ENCODE data around the gene IL17REL.

DNA sequence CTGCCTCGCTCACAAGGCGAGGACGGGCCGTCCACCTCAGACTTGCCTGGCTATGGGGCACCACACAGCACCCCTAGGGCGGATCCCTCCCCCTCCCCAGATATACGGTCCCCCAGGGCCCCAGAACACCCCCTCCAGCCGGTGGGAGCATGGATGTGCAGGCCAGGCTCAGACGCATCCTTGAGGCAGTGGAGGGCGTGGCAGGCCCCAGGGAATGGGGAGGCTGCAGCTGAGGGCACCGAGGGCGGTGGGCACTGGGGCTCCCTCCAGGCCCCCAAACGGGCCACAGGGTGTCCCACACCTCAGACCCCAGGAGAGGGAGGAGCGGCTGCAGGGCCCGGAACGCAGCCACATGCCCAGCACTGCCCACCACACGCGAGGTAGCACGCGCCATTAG is 33.5 kb upstream of the IL17REL start:
- TF ChIP-seq, protein P1, sequence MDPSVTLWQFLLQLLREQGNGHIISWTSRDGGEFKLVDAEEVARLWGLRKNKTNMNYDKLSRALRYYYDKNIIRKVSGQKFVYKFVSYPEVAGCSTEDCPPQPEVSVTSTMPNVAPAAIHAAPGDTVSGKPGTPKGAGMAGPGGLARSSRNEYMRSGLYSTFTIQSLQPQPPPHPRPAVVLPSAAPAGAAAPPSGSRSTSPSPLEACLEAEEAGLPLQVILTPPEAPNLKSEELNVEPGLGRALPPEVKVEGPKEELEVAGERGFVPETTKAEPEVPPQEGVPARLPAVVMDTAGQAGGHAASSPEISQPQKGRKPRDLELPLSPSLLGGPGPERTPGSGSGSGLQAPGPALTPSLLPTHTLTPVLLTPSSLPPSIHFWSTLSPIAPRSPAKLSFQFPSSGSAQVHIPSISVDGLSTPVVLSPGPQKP (IDR thresholded peaks at IDR 0.05; ENCODE audit: low read depth, low read length): no peak
- TF ChIP-seq MEF2A (IDR thresholded peaks at IDR 0.05; ENCODE audit: insufficient read depth, low read depth, low read length) (no peak), ETV6 (conservative IDR thresholded peaks at IDR 0.05 in 1 of 2, IDR thresholded peaks at IDR 0.05 in 1 of 2; ENCODE audit: borderline replicate concordance in 1 of 2, low read depth in 1 of 2) (no peak), RBBP5 (conservative IDR thresholded peaks at IDR 0.05) (no peak)
